ENCODE measurements around the gene PRMT5.

GRCh38 chr14:22885975-22886374 lies 43.2 kb downstream of the PRMT5 start:
- no peak for TF ChIP-seq FOXA1 (IDR thresholded peaks at IDR 0.05)
- TF ChIP-seq FOXM1 (IDR thresholded peaks at IDR 0.05; ENCODE audit: borderline replicate concordance): no peak
- TF ChIP-seq ELF4 (IDR thresholded peaks at IDR 0.05): no peak
- TF ChIP-seq HDGF (IDR thresholded peaks at IDR 0.05; ENCODE audit: borderline replicate concordance): no peak
- no peak for TF ChIP-seq SP1 (IDR thresholded peaks at IDR 0.05)
- TF ChIP-seq BHLHE40 (IDR thresholded peaks at IDR 0.05; ENCODE audit: borderline replicate concordance): no peak
- no peak for TF ChIP-seq PKNOX1 (IDR thresholded peaks at IDR 0.05)
- TF ChIP-seq ZNF384 (IDR thresholded peaks at IDR 0.05): no peak
- no peak for TF ChIP-seq SUZ12 (IDR thresholded peaks at IDR 0.05)
- TF ChIP-seq TARDBP (IDR thresholded peaks at IDR 0.05): no peak

All from HEK293T (cell line).